HepG2 (cell line): ENCODE results near the gene UTP3. TPM values are rescaled to one million over a fixed set of nuclear protein-coding genes. Genes with fewer than 3 reads are reported as not detected.

ENCODE experiments used
- ARID5B ChIP-seq: IDR thresholded peaks from 2 replicates; pipeline ENCODE4 v1.4.0; 2020; ENCODE audit warnings: mild to moderate bottlenecking, missing genetic modification reagents
- ARNT ChIP-seq: fragments of 450-650 bp; IDR thresholded peaks from 2 replicates; pipeline ENCODE4 v1.6.1; 2017
- CREBL2 ChIP-seq: sonication (generic); formaldehyde crosslinking; IDR thresholded peaks from 2 replicates; pipeline ENCODE4 v1.8.1; 2023; ENCODE audit warnings: missing genetic modification reagents, mild to moderate bottlenecking, borderline replicate concordance
- DPF2 ChIP-seq: sonication (generic); formaldehyde crosslinking; IDR thresholded peaks from 2 replicates; pipeline ENCODE4 v1.4.0; 2020; ENCODE audit warnings: mild to moderate bottlenecking, low read depth, missing genetic modification reagents, borderline replicate concordance
- GLMP ChIP-seq: sonication (generic); formaldehyde crosslinking; IDR thresholded peaks from 2 replicates; pipeline ENCODE4 v1.9.0; 2021; ENCODE audit warnings: missing genetic modification reagents, mild to moderate bottlenecking, borderline replicate concordance
- LBX2 ChIP-seq: sonication (generic); formaldehyde crosslinking; IDR thresholded peaks from 2 replicates; pipeline ENCODE4 v1.5.0; 2020; ENCODE audit warnings: missing genetic modification reagents, mild to moderate bottlenecking, borderline replicate concordance
- MLLT10 ChIP-seq: sonication (generic); formaldehyde crosslinking; IDR thresholded peaks from 2 replicates; pipeline ENCODE4 v1.4.0; 2020; ENCODE audit warnings: missing genetic modification reagents
- PHF5A ChIP-seq: IDR thresholded peaks from one replicate; pipeline ENCODE4 v1.6.1; 2018; ENCODE audit warnings: low read depth, missing genetic modification reagents; ENCODE audit not compliant: unreplicated experiment
- POLR2G ChIP-seq: fragments of 200-400 bp; formaldehyde crosslinking; IDR thresholded peaks from 2 replicates; pipeline ENCODE4 v1.6.1; 2018; ENCODE audit warnings: mild to moderate bottlenecking, low read depth, low read length, moderate library complexity
- RARA ChIP-seq: IDR thresholded peaks from 2 replicates; pipeline ENCODE4 v1.6.1; 2016; ENCODE audit warnings: missing genetic modification reagents, missing compliant biosample characterization
- RBM22 ChIP-seq: fragments of 200-400 bp; formaldehyde crosslinking; optimal IDR thresholded peaks from 2 replicates; pipeline ENCODE3; 2017; ENCODE audit warnings: mild to moderate bottlenecking, low read length, moderate library complexity
- TFAP4 ChIP-seq: sonication (generic); IDR thresholded peaks from 2 replicates; pipeline ENCODE4 v1.6.1; 2016; ENCODE audit warnings: low read depth, borderline replicate concordance
- ZBTB1 ChIP-seq: sonication (generic); formaldehyde crosslinking; IDR thresholded peaks from 2 replicates; pipeline ENCODE4 v1.4.0; 2020; ENCODE audit warnings: missing genetic modification reagents, borderline replicate concordance
- ZBTB21 ChIP-seq: sonication (generic); formaldehyde crosslinking; IDR thresholded peaks from 2 replicates; pipeline ENCODE4 v1.4.0; 2020; ENCODE audit warnings: missing genetic modification reagents
- ZFP37 ChIP-seq: sonication (generic); formaldehyde crosslinking; IDR thresholded peaks from 2 replicates; pipeline ENCODE4 v1.4.0; 2020; ENCODE audit warnings: missing genetic modification reagents, borderline replicate concordance
- ZMYM3 ChIP-seq: sonication (generic); formaldehyde crosslinking; IDR thresholded peaks from 2 replicates; pipeline ENCODE4 v1.5.1; 2020; ENCODE audit warnings: mild to moderate bottlenecking, missing genetic modification reagents
- ZNF12 ChIP-seq: sonication (generic); formaldehyde crosslinking; IDR thresholded peaks from 2 replicates; pipeline ENCODE4 v1.5.0; 2020; ENCODE audit warnings: missing genetic modification reagents
- ZNF253 ChIP-seq: sonication (generic); formaldehyde crosslinking; IDR thresholded peaks from 2 replicates; pipeline ENCODE4 v1.8.0; 2022; ENCODE audit warnings: mild to moderate bottlenecking, missing genetic modification reagents, borderline replicate concordance
- ZNF33A ChIP-seq: sonication (generic); formaldehyde crosslinking; IDR thresholded peaks from 2 replicates; pipeline ENCODE4 v1.5.1; 2020; ENCODE audit warnings: missing genetic modification reagents, mild to moderate bottlenecking, moderate library complexity, borderline replicate concordance
- ZNF451 ChIP-seq: sonication (generic); formaldehyde crosslinking; IDR thresholded peaks from 2 replicates; pipeline ENCODE4 v1.5.0; 2020; ENCODE audit warnings: mild to moderate bottlenecking, missing genetic modification reagents
- ZNF605 ChIP-seq: sonication (generic); formaldehyde crosslinking; IDR thresholded peaks from 2 replicates; pipeline ENCODE4 v1.8.0; 2022; ENCODE audit warnings: mild to moderate bottlenecking, missing genetic modification reagents
- ZNF790 ChIP-seq: sonication (generic); formaldehyde crosslinking; IDR thresholded peaks from 2 replicates; pipeline ENCODE4 v1.8.0; 2022; ENCODE audit warnings: missing genetic modification reagents, mild to moderate bottlenecking, borderline replicate concordance
- ZSCAN29 ChIP-seq: sonication (generic); formaldehyde crosslinking; conservative IDR thresholded peaks from 2 replicates; pipeline ENCODE4 v1.4.0; 2020; ENCODE audit warnings: mild to moderate bottlenecking, missing genetic modification reagents
- polyA plus RNA-seq, 8 experiments: library from polyadenylated mRNA; depleted of rRNA in 3 of 8; stranded (reverse) in 7 of 8; unstranded in 1 of 8; fragments of >200 nt; fragmentation: Illumina TruSeq in 4 of 8; extraction: Trizol in 4 of 8; gene quantifications; 2 replicates each; pipeline versions ENCODE4 v1.2.1 to v1.2.3, GENCODE V29; 2011 to 2016; ENCODE audit warnings: low read depth in 4 of 8, missing spikeins in 1 of 8, mixed read lengths in 1 of 8; ENCODE audit not compliant: insufficient read depth in 1 of 8
- total RNA-seq, 5 experiments: library from RNA; depleted of rRNA; stranded (reverse); fragments of >200 nt; fragmentation: Illumina TruSeq; extraction: Trizol; gene quantifications; 2 replicates each; pipeline ENCODE4 v1.2.3, GENCODE V29; 2016; ENCODE audit warnings: low read depth in 1 of 5

Gene UTP3
- total and polyA plus RNA-seq, 2 of the 13 experiments (the other 11 are each of a cell fraction or from before 2014, with no cell fraction given), result 6.9 to 19.5 TPM

- TF ChIP-seq PHF5A (CRISPR knock-in tag) (peak; percentile 98), ARID5B (CRISPR knock-in tag) (peak; percentile 74), ZNF33A (CRISPR knock-in tag) (no peak), MLLT10 (CRISPR knock-in tag) (no peak), ZMYM3 (peak; percentile 73), RBM22 (no peak), ZSCAN29 (peak; percentile 85; the same call in 1 of the 2 replicates), ZNF605 (CRISPR knock-in tag) (peak; percentile 92), GLMP (CRISPR knock-in tag) (no peak), CREBL2 (no peak; the same call in 1 of the 2 replicates), RARA (no peak), ZNF451 (CRISPR knock-in tag) (peak; percentile 51; the same call in 1 of the 2 replicates), ARNT (no peak), ZBTB1 (CRISPR knock-in tag) (no peak), TFAP4 (peak; percentile 50; the same call in 1 of the 2 replicates), ZNF790 (no peak; the same call in 1 of the 2 replicates), ZNF12 (CRISPR knock-in tag) (0 out of 2 replicates have a peak, but pooled peaks have one; percentile 71), ZBTB21 (peak; percentile 56; the same call in 1 of the 2 replicates), ZNF253 (CRISPR knock-in tag) (no peak), DPF2 (CRISPR knock-in tag) (peak; percentile 2; the same call in 1 of the 2 replicates), ZFP37 (CRISPR knock-in tag) (no peak), POLR2G (peak; percentile 92), LBX2 (CRISPR knock-in tag) (peak; percentile 35; the same call in 1 of the 2 replicates)
Observed at GRCh38 chr4:70687821-70688794, at the start of gene UTP3 (continued).
